ENCODE data around the gene ALOX12.
"Not testable (repeated sequence)": the region's sequence is repeated elsewhere in the genome, so short reads cannot be mapped to it uniquely, and the experiment has no call there.

The ALOX12 gene

GRCh38 chr17:6995500-6996255 is at the start of gene ALOX12:
ALOX12 (plus strand) TSS chr17:6996049; CDS start chr17:6996118, 69 bp downstream.
- no peak for DNase-seq (ENCODE audit: low read depth)

- no peak for DNase-seq (ENCODE audit: low read depth)
Measured at GRCh38 chr17:6947745-6948144, 48.1 kb upstream of the ALOX12 start.

- no peak for DNase-seq (ENCODE audit: low read depth)
Measured at GRCh38 chr17:6948562-6948961, 47.3 kb upstream of the ALOX12 start.

- no peak for DNase-seq (ENCODE audit: low read depth)
Measured at GRCh38 chr17:6948976-6949375, 46.9 kb upstream of the ALOX12 start.

GRCh38 chr17:6950938-6951337 is 44.9 kb upstream of the ALOX12 start:
- not testable (repeated sequence) for DNase-seq (ENCODE audit: low read depth)

- DNase-seq (ENCODE audit: low read depth), result no peak
Measured at GRCh38 chr17:6953689-6954088, 42.2 kb upstream of the ALOX12 start.

GRCh38 chr17:6959700-6960099 is 36.1 kb upstream of the ALOX12 start:
- no peak for DNase-seq (ENCODE audit: low read depth)

- DNase-seq (ENCODE audit: low read depth), result no peak
Measured at GRCh38 chr17:6969323-6969726, 26.5 kb upstream of the ALOX12 start.

- no peak for DNase-seq (ENCODE audit: low read depth)
Measured at GRCh38 chr17:6970992-6971391, 24.9 kb upstream of the ALOX12 start.

- not testable (repeated sequence) for DNase-seq (ENCODE audit: low read depth)
Measured at GRCh38 chr17:6979440-6979839, 16.4 kb upstream of the ALOX12 start.

- no peak for DNase-seq (ENCODE audit: low read depth)
Measured at GRCh38 chr17:6981426-6981825, 14.4 kb upstream of the ALOX12 start.

GRCh38 chr17:6985266-6985665 is 10.6 kb upstream of the ALOX12 start:
- no peak for DNase-seq (ENCODE audit: low read depth)

GRCh38 chr17:6986676-6987075 is 9.2 kb upstream of the ALOX12 start:
- DNase-seq (ENCODE audit: low read depth), result no peak

- no peak for DNase-seq (ENCODE audit: low read depth)
Measured at GRCh38 chr17:6989779-6990178, 6.1 kb upstream of the ALOX12 start.

GRCh38 chr17:6993613-6994056 is 2.2 kb upstream of the ALOX12 start:
- DNase-seq (ENCODE audit: low read depth), result not testable (repeated sequence)

- DNase-seq (ENCODE audit: low read depth), result no peak
Measured at GRCh38 chr17:6994118-6994598, 1.7 kb upstream of the ALOX12 start.

- no peak for DNase-seq (ENCODE audit: low read depth)
Measured at GRCh38 chr17:6994666-6995256, 1.1 kb upstream of the ALOX12 start.

- DNase-seq (ENCODE audit: low read depth), result no peak
Measured at GRCh38 chr17:6996256-6997011, 585 bp downstream of the ALOX12 start.

- DNase-seq (ENCODE audit: low read depth), result no peak
Measured at GRCh38 chr17:6997171-6997570, 1.3 kb downstream of the ALOX12 start.

- DNase-seq (ENCODE audit: low read depth), result no peak
Measured at GRCh38 chr17:6998855-6999508, 3.1 kb downstream of the ALOX12 start.

- no peak for DNase-seq (ENCODE audit: low read depth)
Measured at GRCh38 chr17:7001318-7001961, 5.6 kb downstream of the ALOX12 start.

All from CMK (cell line).